Activated CD4-positive, CD25-positive, alpha-beta regulatory T cell (primary cell): ENCODE data around the gene FAM222A.
A peak's percentile ranks its signal among the peaks of the same experiment; 100 is the strongest.

Experiments used
- DNase-seq, 4 experiments: peaks; one replicate each; lab custom pipeline; 2025; lab: John Stamatoyannopoulos, UW

Gene FAM222A

GRCh38 chr12:109710747-109711595, 2.7 kb upstream of the FAM222A start:
- no peak for DNase-seq

- DNase-seq: no peak
These were observed 1.8 kb upstream of the FAM222A start for GRCh38 chr12:109711596-109712461.

- peak; percentile 17 to 45 (median 31) for DNase-seq
These were observed 702 bp downstream of the FAM222A start for GRCh38 chr12:109714141-109714912.

DNA sequence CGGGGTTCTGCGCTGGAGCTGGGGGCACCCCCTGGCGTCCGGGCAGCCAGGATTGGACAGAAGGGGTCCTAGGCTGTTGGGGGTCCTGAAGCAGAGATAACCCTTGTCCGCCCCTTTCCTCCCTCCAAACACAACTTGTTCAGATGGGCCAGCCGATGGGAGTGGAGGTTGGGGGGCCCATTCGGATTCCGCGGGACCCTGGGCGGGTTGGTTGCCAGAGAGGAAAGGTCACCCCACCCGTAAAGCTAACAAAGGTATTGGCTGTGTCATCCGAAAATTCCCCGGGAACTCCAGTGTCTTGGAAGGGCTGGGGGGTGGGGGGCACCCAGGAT, 1.3 kb downstream of the FAM222A start:
- no peak for DNase-seq

DNA sequence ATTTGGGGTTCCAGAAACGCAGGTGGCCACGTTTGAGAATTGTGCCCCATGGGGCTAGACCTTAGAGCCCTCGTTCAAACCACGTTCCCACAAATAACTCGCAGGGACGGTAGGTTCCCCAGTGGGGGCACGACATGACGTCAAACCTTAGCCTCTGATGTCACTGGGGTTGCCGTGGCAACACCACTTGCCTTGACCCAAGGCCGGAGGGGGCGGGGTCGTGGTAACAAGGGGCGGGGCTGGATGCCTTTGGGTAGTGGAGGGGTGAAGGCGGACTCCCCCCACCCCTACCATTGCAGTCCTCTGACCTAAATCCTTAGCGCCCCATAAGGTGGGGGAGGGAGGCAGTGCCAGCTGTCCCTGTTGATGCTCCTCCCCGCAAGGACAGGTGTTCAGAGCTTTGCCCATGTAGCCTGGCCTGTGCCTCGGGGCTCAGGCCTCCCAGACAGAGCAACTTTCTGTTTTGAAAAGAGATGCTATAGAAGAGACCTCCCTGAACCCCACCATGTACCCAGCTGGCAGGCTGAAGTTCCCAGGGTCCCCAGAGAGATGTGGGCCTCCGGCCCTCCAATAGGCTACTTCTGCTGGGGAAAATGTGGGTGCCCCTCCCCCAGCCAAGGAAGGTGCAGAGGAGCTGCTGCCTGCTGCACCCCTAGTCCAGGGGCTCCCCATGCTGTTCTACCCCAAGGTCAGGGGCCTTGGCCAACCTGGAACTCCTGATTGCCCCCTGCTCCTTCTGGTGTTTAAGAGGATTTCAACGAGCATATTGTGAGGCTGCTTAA, 1.9 kb downstream of the FAM222A start:
- DNase-seq: no peak

DNA sequence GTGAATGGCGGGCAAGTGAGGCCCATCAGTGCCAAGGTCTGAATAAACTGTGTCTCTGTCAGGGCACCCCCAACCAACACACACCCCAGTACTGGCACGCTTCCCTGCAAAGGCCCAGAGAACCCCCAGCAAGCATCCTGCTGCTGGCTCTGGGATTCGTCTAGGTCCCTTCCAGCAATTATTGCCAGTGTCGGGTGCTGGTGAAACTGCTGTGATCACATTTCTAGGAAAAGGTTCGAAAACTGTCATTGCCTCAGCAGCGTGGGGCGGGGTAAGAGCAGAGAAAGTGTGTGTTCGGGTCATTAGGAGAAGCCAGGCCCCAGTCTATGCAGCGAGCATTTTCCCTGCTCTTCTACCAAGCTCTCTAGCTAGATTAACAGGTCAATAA, 2.5 kb downstream of the FAM222A start:
- DNase-seq: no peak

DNA sequence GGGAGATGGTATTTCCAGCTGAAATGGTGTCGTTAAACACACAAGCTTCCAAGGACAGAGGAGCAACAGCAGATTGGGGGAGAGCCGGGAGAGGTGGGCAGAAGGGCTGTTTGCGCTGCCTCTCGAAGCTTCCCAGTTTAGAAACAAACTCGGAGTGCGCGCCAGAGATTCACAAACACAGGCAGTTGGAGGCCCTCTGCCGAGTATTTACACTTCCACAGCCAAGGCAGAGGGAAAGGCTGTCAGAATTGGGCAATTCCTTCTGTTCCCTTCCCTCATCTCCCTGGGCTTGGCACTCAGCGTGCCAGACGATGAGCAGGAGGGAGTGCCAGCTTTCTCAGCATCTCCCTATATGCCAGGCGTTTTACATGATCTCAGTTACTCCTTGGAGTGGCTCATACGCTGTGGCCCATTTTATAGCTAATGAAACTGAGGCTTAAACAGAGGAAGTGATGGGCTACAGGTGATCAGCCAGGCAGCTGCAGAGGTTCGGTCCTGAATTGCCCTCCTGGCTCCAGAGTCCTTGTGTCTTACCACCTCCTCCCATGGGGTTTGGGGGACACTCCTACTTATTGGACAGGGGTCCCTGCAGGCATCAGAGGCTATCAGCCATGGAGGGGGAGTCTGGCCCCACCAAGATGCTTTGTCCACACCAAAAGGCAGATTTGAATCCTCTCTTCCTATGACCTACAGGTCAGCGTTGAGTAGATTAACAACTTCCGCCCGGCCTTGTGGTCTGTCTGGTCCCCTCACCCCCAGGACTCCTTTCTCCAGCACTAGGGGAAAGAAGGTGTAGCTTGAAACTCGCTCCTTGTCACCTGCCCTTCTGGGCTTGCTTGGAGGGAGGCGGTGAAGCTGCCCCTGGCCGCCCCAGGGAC, 3.1 kb downstream of the FAM222A start:
- DNase-seq: no peak

- no peak for DNase-seq
These were observed 4.0 kb downstream of the FAM222A start for GRCh38 chr12:109717390-109718357.

DNA sequence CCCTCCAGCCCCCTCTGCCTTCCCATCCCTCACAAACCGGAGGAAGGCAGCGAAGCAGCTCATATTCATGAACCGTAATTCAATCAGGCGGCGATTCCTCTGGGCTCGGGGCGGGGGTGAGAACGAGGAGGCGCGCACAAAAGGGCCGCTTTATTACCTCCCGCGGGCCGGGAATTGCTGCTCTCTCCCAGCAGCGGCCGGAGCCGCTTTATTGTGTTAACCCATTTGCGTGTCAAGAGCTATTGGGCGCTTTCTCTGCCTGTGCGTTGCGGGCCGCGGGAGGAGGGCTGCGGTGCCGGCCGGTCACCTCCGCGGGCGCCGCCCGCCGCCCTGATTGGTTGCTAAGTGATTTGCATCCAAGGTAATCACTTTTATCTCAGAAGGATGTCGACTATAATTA, 4.8 kb downstream of the FAM222A start:
- no peak for DNase-seq

GRCh38 chr12:109719123-109720022, 5.7 kb downstream of the FAM222A start:
- DNase-seq: no peak

- DNase-seq: no peak
These were observed 6.7 kb downstream of the FAM222A start for GRCh38 chr12:109720152-109720856.

DNA sequence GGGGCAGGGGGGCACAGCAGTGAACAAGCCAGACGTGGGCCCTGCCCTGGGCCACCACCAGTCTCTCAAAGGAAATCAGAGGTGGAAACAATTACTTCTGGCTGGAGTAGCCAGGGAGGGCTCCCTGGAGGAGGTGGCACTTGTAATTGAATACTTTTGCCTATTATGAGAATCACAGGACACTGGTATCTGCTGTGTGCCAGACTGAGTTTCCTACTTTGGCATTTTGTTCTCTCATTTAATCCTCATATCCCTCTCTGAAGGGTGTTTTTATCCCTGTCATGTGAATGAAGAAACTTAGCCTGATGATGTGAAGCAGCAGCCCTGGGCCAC, 7.2 kb downstream of the FAM222A start:
- DNase-seq: no peak

DNA sequence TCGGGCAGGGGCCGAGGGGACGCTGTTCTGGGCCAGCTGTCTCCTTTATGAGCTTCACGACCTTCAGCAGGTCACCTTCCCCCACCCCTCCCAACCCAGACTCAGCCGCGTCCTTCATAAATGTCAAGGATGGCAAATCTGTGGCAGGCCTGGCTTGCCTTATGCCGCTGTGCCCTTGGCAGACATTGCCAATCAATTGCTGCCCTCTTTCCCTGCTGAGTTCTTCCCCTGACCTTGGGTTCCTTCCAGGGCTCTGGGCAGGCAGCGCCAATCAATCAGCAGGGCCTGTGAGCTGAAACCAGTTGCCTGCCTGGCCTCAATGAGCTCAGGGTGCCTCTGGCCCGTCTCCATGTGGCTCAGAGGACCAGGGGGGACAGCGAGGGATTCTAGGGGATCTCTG, 7.7 kb downstream of the FAM222A start:
- no peak for DNase-seq

DNA sequence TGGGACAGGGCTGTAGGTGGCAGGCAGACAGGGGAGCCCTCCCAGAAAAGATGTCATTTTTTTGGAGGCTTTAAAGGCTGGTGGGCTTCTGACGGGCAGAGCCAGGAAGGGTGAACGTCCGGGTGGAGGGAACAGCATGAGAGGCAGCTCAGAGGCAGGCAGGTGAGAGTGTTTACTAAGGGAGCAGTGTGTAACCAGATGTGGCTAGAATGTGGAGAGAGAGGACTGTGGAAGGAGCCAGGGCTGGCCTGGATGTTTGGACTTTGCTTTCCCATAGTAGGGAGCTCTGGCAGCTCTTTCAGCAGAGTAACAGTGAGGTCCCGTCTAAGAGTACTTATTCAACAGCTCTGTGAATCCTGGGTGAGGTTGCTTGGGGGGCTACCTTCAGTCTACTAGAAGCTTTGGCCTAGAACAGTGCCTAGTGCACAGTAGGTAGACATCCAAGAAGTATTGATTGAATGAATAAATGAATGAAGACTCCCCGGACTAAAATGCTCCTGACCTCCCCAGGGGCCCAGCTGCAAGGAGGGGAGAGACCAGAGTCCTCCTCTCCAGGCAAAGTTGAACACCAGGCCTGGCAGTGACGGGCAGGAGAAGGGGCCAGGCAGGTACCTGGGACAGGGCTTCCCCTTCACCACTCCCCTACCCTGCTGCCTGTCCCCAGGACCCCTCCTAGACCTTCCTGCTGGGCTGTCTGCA, 8.5 kb downstream of the FAM222A start:
- no peak for DNase-seq

GRCh38 chr12:109722721-109723094, 9.1 kb downstream of the FAM222A start:
- no peak for DNase-seq

GRCh38 chr12:109723311-109723881, 9.8 kb downstream of the FAM222A start:
- DNase-seq: no peak

DNA sequence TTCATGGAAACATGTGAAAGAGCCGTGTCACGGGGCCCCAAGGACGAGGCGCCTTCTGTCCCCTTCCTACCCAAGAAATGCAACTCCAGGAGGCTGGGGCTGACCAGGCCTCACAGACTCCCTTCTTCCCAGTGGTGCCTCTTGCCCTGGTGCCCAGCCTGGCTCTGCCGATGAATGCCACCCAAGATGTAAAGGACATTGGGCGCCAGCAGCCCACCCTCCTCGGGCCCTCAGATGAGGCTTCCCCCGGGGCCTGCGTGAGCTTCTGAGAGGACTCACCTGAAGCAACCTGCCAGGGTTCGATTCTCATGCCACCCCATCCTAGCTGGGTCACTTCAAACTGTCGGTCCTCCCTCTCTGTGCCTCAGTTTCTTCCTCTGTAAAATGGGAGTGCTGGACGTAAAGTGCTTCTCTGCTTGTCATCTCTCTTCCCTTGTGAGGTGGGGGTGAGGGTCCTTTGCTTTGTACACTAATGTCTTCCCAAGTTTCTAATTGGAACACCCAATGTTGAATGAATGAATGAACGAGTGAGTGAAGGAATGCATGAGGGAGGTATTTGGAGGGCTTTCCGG, 10.8 kb downstream of the FAM222A start:
- no peak for DNase-seq
